Panc1 (cell line): ENCODE data around the gene MRPS21. TPM values are rescaled to one million over a fixed set of nuclear protein-coding genes. Genes with fewer than 3 reads are reported as not detected.

Experiments
- ATAC-seq: fragments of 200-7000 bp; cut with Tn5 transposase; 2 replicates; pipeline ENCODE4 v1.9.1; 2020; ENCODE audit warnings: mild to moderate bottlenecking, moderate library complexity
- BruUV-seq: library from RNA; stranded (reverse); fragments of 400-500 nt; replicated peaks from 2 replicates; lab custom pipeline; 2021; lab: Mats Ljungman, UMichigan
- CTCF ChIA-PET: fragments of 300-600 bp; sonication (Branson Sonifier 250); formaldehyde crosslinking; loops from one replicate; lab custom pipeline; 2022; ENCODE audit warnings: antibody characterized with exemption; lab: Charles Lee
- POLR2A ChIA-PET: fragments of 300-600 bp; sonication (Branson Sonifier 250); formaldehyde crosslinking; loops from one replicate; lab custom pipeline; 2022; ENCODE audit warnings: antibody characterized with exemption; lab: Charles Lee
- DNase-seq: peaks from one replicate; pipeline ENCODE4 v3.0.0-alpha.2; 2010; ENCODE audit warnings: low read depth, low spot score
- H3K27ac ChIP-seq: 2 replicates; pipeline ENCODE4 v1.5.1; 2011; ENCODE audit warnings: mild to moderate bottlenecking, low read length, inconsistent platforms
- H3K27me3 ChIP-seq: fragments of 200-500 bp; sonication (Bioruptor generic); 2 replicates; pipeline ENCODE4 v1.6.0; 2014; ENCODE audit warnings: low read length, inconsistent platforms; ENCODE audit not compliant: control insufficient read depth, insufficient read depth
- H3K36me3 ChIP-seq: fragments of 200-500 bp; sonication (Bioruptor generic); 2 replicates; pipeline ENCODE4 v1.5.1; 2014; ENCODE audit warnings: inconsistent platforms, mild to moderate bottlenecking, low read length, moderate library complexity; ENCODE audit not compliant: control insufficient read depth, insufficient read depth
- H3K4me1 ChIP-seq: 2 replicates; pipeline ENCODE4 v1.5.1; 2011; ENCODE audit warnings: inconsistent platforms, mild to moderate bottlenecking, low read length, moderate library complexity; ENCODE audit not compliant: control insufficient read depth, insufficient read depth
- H3K4me3 ChIP-seq, 2 experiments: 2 replicates each; pipeline ENCODE4 v1.5.1; 2011 to 2012; ENCODE audit warnings: low read depth in 2 of 2, low read length in 2 of 2, mild to moderate bottlenecking in 2 of 2, inconsistent platforms in 1 of 2, moderate library complexity in 1 of 2
- H3K9me3 ChIP-seq: fragments of 200-500 bp; sonication (Bioruptor generic); 2 replicates; pipeline ENCODE4 v1.5.1; 2014; ENCODE audit warnings: low read depth, mild to moderate bottlenecking, inconsistent platforms, low read length, moderate library complexity; ENCODE audit not compliant: control insufficient read depth, insufficient read depth
- POLR2AphosphoS5 ChIP-seq: IDR thresholded peaks from 2 replicates; pipeline ENCODE4 v1.6.1; 2012; ENCODE audit warnings: mild to moderate bottlenecking, low read depth, low read length, moderate library complexity
- SIN3A ChIP-seq: IDR thresholded peaks from 2 replicates; pipeline ENCODE4 v1.6.1; 2012; ENCODE audit warnings: low read depth, mild to moderate bottlenecking, low read length, moderate library complexity, borderline replicate concordance; ENCODE audit not compliant: insufficient read depth
- TCF7L2 ChIP-seq: IDR thresholded peaks from 2 replicates; pipeline ENCODE4 v1.6.1; 2011; ENCODE audit warnings: mild to moderate bottlenecking, low read depth, low read length, inconsistent platforms
- in situ Hi-C: cut with HindIII; loops from 2 replicates; pipeline ENCODE4 v1.10.0; 2016; ENCODE audit warnings: low sequenced_read_pairs, low pct_unique_long_range_greater_than_20kb
- intact Hi-C: fragments of 100-400 bp; cut with micrococcal nuclease; formaldehyde crosslinking; loops from one replicate; pipeline ENCODE4 v1.10.0; 2022; ENCODE audit not compliant: unreplicated experiment
- total RNA-seq: library from RNA; stranded (reverse); gene quantifications from one replicate; pipeline ENCODE4 v1.2.1, GENCODE V29; 2021; ENCODE audit not compliant: unreplicated experiment
- TF ChIP-seq, protein P1 (sequence below), 2 experiments: IDR thresholded peaks; 2 replicates each; pipeline ENCODE4 v1.6.1; 2011 to 2012; ENCODE audit warnings: low read depth in 2 of 2, control low read depth in 1 of 2, low read length in 1 of 2, mild to moderate bottlenecking in 1 of 2, moderate library complexity in 1 of 2; ENCODE audit not compliant: insufficient read depth in 1 of 2
- TF ChIP-seq, protein P2 (sequence below): fragments of 450-650 bp; IDR thresholded peaks from 2 replicates; pipeline ENCODE4 v1.5.1; 2017; ENCODE audit warnings: mild to moderate bottlenecking

MRPS21 gene
- total RNA-seq, 1 experiment from 2014 or later: 68.2 TPM

GRCh38 chr1:150256198-150256553 is 37.5 kb upstream of the MRPS21 start:
- no peaks in the 10 kb centered on the region for H3K9me3 ChIP-seq
- peaks cover 17% of the 10 kb centered on the region for H3K4me1 ChIP-seq
- H3K36me3 ChIP-seq: no peaks in the 10 kb centered on the region
- peak overlapping the region; percentile 84 for H3K27ac ChIP-seq
- no TSS peak for BruUV-seq
- TF ChIP-seq, protein P1, sequence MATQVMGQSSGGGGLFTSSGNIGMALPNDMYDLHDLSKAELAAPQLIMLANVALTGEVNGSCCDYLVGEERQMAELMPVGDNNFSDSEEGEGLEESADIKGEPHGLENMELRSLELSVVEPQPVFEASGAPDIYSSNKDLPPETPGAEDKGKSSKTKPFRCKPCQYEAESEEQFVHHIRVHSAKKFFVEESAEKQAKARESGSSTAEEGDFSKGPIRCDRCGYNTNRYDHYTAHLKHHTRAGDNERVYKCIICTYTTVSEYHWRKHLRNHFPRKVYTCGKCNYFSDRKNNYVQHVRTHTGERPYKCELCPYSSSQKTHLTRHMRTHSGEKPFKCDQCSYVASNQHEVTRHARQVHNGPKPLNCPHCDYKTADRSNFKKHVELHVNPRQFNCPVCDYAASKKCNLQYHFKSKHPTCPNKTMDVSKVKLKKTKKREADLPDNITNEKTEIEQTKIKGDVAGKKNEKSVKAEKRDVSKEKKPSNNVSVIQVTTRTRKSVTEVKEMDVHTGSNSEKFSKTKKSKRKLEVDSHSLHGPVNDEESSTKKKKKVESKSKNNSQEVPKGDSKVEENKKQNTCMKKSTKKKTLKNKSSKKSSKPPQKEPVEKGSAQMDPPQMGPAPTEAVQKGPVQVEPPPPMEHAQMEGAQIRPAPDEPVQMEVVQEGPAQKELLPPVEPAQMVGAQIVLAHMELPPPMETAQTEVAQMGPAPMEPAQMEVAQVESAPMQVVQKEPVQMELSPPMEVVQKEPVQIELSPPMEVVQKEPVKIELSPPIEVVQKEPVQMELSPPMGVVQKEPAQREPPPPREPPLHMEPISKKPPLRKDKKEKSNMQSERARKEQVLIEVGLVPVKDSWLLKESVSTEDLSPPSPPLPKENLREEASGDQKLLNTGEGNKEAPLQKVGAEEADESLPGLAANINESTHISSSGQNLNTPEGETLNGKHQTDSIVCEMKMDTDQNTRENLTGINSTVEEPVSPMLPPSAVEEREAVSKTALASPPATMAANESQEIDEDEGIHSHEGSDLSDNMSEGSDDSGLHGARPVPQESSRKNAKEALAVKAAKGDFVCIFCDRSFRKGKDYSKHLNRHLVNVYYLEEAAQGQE (IDR thresholded peaks at IDR 0.05; ENCODE audit: insufficient read depth in 1 of 2, low read depth in 2 of 2, low read length in 1 of 2): no peak
- no peak for TF ChIP-seq TCF7L2
- TF ChIP-seq POLR2AphosphoS5: no peak
- TF ChIP-seq SIN3A: no peak
- TF ChIP-seq, protein P2, sequence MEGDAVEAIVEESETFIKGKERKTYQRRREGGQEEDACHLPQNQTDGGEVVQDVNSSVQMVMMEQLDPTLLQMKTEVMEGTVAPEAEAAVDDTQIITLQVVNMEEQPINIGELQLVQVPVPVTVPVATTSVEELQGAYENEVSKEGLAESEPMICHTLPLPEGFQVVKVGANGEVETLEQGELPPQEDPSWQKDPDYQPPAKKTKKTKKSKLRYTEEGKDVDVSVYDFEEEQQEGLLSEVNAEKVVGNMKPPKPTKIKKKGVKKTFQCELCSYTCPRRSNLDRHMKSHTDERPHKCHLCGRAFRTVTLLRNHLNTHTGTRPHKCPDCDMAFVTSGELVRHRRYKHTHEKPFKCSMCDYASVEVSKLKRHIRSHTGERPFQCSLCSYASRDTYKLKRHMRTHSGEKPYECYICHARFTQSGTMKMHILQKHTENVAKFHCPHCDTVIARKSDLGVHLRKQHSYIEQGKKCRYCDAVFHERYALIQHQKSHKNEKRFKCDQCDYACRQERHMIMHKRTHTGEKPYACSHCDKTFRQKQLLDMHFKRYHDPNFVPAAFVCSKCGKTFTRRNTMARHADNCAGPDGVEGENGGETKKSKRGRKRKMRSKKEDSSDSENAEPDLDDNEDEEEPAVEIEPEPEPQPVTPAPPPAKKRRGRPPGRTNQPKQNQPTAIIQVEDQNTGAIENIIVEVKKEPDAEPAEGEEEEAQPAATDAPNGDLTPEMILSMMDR: no peak; the same call in 1 of the 2 replicates
- peak overlapping the region; percentile 30 to 69 for H3K4me3 ChIP-seq
- ChIA-PET POLR2A (interaction anchor here (0.6 kb wide), 1 partner anchor 9 kb away, joined by 5 read pairs; no protein-coding TSS in a partner anchor), CTCF (interaction anchor here (0.6 to 2.0 kb wide), 7 partner anchors 13 to 750 kb away, joined by 3 to 14 read pairs (median 4); partner anchors contain the start of genes APH1A and MINDY1)
- intact Hi-C loops (no loop called here), in situ Hi-C loops (no loop called here)
- DNase-seq (no peak), ATAC-seq (peak; percentile 19; the same call in 1 of the 2 replicates)
- H3K27me3 ChIP-seq: no peaks in the 10 kb centered on the region

DNA sequence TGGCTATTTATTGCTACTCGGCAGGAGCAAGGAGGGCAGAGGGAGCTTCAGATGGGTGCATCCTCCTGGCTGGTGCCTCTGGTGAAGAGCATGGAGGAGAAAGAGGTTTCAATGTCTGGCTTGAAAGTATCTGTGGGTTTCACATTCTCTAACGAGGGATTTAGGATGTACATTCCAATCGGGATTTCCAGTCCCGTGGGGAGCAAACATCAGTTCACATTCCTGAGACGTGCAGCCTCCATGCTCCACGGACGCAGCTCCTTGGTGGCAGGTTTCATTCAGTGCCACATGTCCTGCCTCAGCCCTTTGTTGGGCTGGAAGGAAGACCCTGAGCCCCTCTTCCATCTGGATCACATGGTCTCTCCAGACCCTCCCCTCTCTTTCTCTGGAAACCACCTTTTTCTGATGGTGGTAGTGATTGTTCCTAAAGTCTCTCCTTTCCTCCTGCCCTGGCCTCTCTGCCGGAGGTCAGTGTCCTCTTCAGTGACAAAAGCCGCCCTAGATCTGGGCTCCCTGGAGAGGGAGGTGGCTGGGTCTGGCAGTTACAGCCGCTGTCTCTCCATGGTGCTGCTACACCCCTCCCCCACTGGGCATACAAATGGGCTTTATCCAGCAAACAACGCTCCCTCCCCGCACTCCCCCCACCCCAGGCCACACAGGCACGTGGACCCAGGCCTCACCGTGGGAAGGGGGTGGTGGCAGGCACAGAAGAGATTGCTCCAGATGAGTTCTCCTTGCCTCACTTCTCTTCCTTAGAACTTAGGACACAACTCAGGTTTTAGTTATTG is 36.9 kb upstream of the MRPS21 start:
- no peak overlapping the region; the same call in 1 of the 2 replicates for H3K27ac ChIP-seq
- H3K27me3 ChIP-seq: no peaks in the 10 kb centered on the region
- TF ChIP-seq POLR2AphosphoS5: no peak
- TF ChIP-seq, protein P2: no peak
- TF ChIP-seq, protein P1 (IDR thresholded peaks at IDR 0.05; ENCODE audit: insufficient read depth in 1 of 2, low read depth in 2 of 2, low read length in 1 of 2): no peak
- peak overlapping the region in 1 of 2 experiments; percentile 69; a peak in 2 of 4 replicates for H3K4me3 ChIP-seq
- CTCF ChIA-PET: interaction anchor here (0.6 to 2.0 kb wide), 5 partner anchors 12 to 750 kb away, joined by 3 to 14 read pairs (median 4); partner anchors contain the start of genes APH1A and MINDY1
- in situ Hi-C loops: no loop called here
- peaks cover 17% of the 10 kb centered on the region for H3K4me1 ChIP-seq
- no peaks in the 10 kb centered on the region for H3K9me3 ChIP-seq
- no peak for DNase-seq
- ATAC-seq: peak; percentile 5; the same call in 1 of the 2 replicates
- no TSS peak for BruUV-seq
- POLR2A ChIA-PET: interaction anchor here (0.6 kb wide), 1 partner anchor 10 kb away, joined by 5 read pairs; no protein-coding TSS in a partner anchor
- no peaks in the 10 kb centered on the region for H3K36me3 ChIP-seq
- intact Hi-C loops: no loop called here
